GM12892 (cell line): ENCODE measurements around the gene BCO2.

Experiments used
- POLR2AphosphoS5 ChIP-seq: IDR thresholded peaks from 2 replicates; pipeline ENCODE4 v1.6.1; 2011; ENCODE audit warnings: low read depth, low read length, control low read depth
- TAF1 ChIP-seq: IDR thresholded peaks from 2 replicates; pipeline ENCODE4 v1.6.1; 2011; ENCODE audit warnings: low read depth, mild to moderate bottlenecking, control low read depth, low read length, borderline replicate concordance

DNA sequence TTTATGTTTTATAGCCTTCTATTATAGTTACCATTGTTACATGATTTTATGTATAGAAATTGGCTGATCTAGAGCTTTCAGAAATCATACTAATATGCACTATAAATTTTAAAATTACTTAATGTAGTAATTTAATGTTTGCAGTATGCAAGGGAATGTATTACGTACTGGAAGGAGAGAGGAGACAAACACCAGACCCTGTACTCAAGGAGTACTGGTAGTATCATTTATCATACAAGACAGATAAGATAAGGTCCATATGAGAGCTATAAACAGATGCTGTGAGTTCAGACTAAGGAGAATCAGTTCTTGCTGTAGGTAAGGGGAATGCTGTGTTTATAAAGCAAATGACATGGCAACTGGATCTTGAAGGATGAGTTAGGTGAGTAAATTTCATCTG is 765 bp downstream of the BCO2 start:
- TF ChIP-seq POLR2AphosphoS5 (no peak), TAF1 (no peak)
